HG02678 (cell line): ENCODE results near the gene DAB2IP.

Experiments used
- ATAC-seq: cut with Tn5 transposase; IDR thresholded peaks from one replicate; pipeline ENCODE4 v1.9.1; 2021; ENCODE audit warnings: mild to moderate bottlenecking, moderate library complexity; ENCODE audit not compliant: unreplicated experiment

The DAB2IP gene

DNA sequence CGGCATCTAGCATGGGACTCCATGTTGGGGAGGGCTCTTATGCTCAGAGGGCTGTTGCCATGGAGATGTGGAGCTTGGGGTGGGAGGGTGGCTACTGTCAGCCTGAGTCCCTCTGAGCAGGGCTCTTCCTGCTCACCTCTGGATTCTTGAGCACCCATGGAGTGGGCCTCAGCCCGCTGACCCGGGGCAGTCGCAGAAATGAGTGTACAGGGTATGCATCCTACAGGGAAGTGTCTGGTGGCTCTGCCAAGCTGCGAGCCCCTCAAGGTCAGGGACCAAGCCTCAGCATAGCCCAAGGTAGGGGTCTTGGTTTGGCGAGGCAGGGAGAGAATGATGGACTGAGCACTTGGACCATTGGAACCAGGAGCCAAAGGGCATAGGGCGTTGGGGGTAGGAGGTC, 104.1 kb downstream of the DAB2IP start:
- no peak for ATAC-seq

DNA sequence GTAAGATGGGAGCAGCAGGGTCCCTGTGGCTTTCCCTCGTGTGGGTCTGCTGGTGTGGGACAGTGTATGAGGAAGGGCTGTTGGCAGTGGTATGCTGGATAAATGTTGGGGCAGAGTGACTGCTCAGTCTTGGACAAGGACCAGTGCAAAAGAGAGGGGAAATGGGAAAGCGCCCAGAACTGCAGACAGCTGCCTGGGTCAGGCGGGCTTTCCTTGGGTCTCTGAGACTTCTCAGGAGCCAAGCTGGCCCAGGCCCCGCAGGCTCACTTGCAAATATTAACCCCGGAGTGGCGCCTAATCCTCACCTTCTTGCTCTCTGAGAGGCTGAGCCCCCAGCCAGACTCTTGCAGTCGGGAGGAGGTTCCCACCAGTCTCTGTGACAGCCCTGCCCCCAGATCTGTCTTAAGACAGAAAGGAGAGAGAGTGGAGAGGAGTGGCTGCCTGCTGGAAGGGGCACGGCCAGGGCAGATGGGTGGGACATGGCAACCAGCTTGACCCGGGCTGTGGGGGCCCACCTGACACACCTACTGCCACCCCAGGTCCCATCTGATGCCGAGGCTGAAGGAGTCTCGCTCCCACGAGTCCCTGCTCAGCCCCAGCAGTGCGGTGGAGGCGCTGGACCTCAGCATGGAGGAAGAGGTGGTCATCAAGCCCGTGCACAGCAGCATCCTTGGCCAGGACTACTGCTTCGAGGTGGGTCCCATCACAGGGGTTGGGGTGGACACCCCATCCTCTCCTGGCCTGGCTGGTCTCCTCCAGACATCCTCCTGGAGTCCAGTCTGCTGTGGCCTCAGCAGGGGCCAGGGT, 105.2 kb downstream of the DAB2IP start:
- no peak for ATAC-seq

DNA sequence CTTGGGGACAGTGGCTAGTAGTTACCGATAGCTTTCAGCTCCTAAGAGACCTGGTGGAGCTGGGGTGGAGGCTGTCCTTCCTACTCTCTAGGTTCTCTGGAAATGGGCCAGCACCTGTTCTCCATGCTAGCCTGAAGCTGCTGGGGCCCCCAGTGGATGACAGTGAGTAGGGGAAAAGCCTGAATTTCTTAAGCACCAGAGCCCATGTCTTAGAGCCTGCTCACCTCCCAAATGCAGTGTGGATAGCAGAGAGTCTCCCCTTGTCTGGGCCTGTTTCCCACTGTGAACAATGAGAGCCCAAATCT, 105.8 kb downstream of the DAB2IP start:
- ATAC-seq, result no peak

- no peak for ATAC-seq
Observed at GRCh38 chr9:121758693-121759092, 107.3 kb downstream of the DAB2IP start.

- no peak for ATAC-seq
Observed at GRCh38 chr9:121759996-121760395, 108.6 kb downstream of the DAB2IP start.

DNA sequence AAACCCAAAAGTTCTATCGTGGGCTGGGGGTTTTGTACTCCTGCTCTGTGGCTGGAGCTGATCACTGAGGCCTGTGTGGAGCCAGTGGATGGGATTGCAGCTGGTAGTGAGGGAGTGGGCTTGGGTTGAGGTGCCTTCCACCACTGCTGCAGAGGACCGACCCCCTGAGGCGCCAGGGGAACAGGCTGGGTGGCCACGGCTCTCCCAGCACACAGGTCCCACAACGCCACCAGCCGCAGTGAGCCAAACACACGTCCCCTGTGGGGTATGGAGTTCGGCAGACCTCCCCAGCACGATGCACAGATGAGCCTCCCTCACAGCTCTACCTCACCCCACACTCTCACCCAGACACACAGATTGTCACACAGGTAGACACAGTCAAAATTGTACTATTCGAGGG, 109.1 kb downstream of the DAB2IP start:
- no peak for ATAC-seq

GRCh38 chr9:121763131-121763530, 111.7 kb downstream of the DAB2IP start:
- ATAC-seq, result no peak

DNA sequence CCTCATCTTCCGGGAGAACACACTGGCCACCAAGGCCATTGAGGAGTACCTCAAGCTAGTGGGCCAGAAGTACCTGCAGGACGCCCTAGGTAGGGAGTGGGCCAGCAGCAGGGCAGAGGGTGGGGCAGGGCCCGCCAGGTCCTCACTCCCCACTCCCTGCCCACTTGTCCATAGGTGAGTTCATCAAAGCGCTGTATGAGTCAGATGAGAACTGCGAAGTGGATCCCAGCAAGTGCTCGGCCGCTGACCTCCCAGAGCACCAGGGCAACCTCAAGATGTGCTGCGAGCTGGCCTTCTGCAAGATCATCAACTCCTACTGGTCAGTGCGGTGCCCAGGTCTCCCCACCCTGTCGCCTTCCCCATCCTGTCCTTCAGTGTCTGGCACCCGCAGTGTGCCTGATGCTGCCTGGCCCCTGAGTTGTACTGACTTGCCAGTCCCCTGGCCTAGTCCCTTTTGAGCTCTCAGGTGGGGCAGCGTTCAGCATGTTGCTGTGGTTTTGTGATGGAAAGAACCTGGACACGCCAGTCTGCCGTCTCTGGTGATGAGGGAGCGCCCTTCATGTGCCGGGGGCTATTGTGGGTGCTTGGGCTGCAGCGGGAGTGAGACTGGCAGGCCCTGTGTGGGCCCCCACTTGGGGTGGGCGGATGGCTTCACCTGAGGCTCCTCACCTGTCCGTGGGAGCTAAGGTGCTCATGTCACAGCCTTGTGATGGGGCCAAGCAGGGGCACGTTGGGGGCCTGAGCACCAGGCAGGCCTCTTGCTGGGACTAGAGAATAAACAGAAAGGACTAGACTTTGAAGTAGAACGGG, 112.3 kb downstream of the DAB2IP start:
- no peak for ATAC-seq

GRCh38 chr9:121764371-121764730, 112.9 kb downstream of the DAB2IP start:
- ATAC-seq, result no peak

GRCh38 chr9:121765021-121765950, 113.9 kb downstream of the DAB2IP start:
- no peak for ATAC-seq

DNA sequence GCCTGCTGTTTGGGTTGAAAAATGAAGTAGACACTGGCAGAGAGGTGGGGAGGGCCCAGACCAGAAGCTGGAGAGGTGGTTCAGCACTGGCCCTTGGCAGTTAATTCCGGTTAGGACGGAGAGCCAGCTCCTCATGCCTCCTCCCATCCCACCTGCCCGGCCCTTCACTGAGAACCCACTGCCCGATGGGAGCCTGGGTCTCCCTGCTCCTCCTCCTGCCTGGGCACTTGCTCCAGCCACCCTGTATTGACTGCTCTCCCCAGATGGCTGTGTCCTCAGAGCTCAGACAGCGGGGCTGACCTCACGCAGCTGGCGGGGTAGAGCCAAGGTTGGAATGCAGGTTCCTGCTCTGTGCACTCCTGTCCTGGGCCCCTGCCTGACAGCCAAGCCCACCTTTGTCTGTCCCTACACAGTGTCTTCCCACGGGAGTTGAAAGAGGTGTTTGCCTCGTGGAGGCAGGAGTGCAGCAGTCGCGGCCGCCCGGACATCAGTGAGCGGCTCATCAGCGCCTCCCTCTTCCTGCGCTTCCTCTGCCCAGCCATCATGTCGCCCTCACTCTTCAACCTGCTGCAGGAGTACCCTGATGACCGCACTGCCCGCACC, 114.7 kb downstream of the DAB2IP start:
- ATAC-seq, result no peak

DNA sequence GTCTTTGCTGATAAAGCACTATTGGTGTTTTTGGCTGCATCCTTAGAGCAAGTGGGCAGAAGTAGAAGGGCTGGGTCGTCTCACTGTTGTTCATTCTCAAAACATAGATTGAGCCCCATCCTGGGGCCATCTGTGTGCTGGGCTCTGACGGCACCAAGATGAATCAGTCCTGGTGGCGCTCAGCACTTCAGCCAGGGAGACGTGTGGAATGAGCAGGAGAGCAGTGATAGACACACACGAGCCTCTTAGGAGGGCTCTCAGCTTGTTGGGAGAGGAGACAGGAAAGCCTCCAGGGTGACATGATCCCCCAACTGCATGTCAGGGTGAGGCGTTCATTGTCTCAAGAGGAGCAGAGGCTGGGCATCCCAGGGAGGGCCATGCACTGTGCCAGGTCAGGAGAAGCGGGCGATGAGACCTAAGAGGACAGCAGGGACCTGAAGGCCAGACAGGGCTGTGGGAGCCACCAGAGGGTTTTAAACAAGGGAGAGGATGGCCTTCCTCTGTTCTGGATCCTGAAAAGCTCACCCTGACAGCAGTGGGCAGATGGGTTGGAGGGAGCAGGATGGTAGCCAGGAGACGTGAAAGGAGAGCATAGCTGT, 115.8 kb downstream of the DAB2IP start:
- ATAC-seq, result no peak

GRCh38 chr9:121768416-121769015, 117.1 kb downstream of the DAB2IP start:
- ATAC-seq, result no peak

- no peak for ATAC-seq
Observed at GRCh38 chr9:121769939-121770338, 118.5 kb downstream of the DAB2IP start.

DNA sequence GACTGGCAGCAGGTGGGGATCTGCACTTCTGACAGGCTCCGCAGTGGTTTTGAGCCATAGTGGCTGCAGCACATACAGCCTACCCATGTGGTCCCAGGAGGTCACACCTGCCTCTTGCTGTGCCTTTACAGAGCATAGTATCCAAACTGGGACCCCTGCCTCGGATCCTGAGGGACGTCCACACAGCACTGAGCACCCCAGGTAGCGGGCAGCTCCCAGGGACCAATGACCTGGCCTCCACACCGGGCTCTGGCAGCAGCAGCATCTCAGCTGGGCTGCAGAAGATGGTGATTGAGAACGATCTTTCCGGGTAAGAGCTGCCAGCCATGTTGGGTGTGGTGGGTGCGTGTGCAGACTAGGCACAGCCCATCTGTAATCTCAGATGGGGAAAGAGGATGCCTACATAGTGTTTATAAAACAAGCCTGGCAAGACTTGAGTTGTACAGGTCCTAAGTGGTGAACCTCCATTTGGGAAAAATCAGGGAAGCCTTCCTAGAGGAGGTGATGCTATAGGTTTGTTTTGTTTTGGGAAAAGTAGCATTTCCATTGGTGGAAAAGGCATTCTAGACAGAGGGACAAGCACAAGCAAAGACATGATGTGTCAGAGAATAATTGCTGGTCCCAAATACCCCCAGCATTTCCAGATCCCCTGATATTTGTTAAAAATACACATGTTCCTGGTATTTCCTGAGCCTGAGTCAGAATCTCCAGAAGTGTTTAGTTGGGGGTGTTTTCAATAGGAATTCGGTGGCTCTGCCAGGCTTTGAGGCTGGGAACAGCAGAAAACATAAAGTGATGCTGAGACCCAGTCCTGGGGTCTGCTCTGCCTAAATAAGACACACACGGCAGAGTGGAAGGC, 119.2 kb downstream of the DAB2IP start:
- no peak for ATAC-seq

DNA sequence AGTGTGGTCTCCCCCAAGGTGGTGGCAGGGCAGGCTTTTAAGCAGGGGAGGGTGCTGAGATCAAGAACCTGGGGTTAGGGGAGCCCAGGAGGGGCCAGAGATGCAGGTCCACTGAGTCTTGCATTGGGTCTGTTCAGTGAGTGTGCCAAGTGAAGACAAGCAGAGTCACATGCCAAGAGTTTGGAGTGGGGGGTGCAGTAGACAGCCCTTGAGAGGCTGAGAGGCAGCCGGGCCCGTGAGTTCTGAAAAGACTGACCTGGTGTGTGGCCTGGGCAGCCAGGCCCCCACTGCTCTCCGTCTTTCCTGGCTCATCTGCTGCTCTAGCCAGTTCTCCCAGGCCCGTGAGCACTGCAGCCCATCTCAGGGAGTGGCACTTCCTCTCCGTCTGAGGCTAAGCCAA, 120.0 kb downstream of the DAB2IP start:
- ATAC-seq, result no peak

DNA sequence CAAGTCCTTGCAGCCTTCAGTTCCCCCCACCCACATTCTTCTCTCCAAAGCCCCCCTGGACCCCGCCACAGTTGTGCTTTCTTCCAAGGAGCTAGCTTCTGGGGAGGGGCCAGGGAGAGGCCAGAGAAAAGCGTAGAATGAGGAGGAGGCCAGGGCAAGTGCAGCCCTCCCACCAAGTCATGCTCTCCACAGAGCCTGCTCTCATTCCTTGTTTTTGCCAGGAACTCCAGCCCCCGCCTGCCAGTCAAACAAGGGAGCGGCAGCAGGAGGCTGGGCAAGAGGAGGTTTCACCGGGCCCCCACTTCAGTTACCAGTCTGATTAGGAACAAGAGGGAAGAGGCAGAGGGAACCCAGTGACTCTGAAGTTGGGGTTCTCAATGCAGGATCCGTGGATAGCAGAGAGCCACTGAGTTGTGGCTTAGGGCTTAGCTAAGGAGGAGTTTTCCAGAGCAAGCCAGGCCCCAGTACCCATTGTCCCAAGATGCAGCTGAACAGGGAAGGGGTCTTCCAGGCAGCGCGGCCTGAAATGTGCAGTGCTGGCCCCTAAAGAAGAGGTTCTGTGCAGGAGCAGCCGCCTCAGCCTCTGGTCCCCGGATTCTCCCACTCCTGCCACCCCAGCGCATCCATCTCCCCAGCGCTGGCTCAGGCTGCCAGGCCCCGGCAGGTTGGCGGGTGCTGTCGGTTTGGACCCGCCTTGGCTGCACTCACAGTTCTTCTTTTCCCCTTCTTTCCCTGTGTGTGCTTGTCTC, 120.6 kb downstream of the DAB2IP start:
- ATAC-seq, result no peak

DNA sequence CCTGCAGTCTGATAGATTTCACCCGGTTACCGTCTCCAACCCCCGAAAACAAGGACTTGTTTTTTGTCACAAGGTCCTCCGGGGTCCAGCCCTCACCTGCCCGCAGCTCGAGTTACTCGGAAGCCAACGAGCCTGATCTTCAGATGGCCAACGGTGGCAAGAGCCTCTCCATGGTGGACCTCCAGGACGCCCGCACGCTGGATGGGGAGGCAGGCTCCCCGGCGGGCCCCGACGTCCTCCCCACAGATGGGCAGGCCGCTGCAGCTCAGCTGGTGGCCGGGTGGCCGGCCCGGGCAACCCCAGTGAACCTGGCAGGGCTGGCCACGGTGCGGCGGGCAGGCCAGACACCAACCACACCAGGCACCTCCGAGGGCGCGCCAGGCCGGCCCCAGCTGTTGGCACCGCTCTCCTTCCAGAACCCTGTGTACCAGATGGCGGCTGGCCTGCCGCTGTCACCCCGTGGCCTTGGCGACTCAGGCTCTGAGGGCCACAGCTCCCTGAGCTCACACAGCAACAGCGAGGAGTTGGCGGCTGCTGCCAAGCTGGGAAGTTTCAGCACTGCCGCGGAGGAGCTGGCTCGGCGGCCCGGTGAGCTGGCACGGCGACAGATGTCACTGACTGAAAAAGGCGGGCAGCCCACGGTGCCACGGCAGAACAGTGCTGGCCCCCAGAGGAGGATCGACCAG, 121.3 kb downstream of the DAB2IP start:
- no peak for ATAC-seq
